ENCODE results near the gene OR8D1. TPM values are rescaled to one million over a fixed set of nuclear protein-coding genes. Genes with fewer than 3 reads are reported as not detected.
"Not testable (repeated sequence)": the region's sequence is repeated elsewhere in the genome, so short reads cannot be mapped to it uniquely, and the experiment has no call there.

The OR8D1 gene
- total RNA-seq, 1 donor from 2014 or later, result not detected

- intact Hi-C loops (cut with DNase I), result no loop called here
- DNase-seq, result no peak
- no peak for ATAC-seq (ENCODE audit: poor library complexity)
Measured at GRCh38 chr11:124297921-124298320, 15.8 kb downstream of the OR8D1 start.

GRCh38 chr11:124296016-124296415 lies 17.7 kb downstream of the OR8D1 start:
- intact Hi-C loops (cut with DNase I), result no loop called here
- ATAC-seq (ENCODE audit: poor library complexity), result no peak
- no peak for DNase-seq

- ATAC-seq (ENCODE audit: poor library complexity) (no peak), DNase-seq (no peak)
- intact Hi-C loops (cut with DNase I), result no loop called here
Measured at GRCh38 chr11:124294687-124295086, 19.1 kb downstream of the OR8D1 start.

DNA sequence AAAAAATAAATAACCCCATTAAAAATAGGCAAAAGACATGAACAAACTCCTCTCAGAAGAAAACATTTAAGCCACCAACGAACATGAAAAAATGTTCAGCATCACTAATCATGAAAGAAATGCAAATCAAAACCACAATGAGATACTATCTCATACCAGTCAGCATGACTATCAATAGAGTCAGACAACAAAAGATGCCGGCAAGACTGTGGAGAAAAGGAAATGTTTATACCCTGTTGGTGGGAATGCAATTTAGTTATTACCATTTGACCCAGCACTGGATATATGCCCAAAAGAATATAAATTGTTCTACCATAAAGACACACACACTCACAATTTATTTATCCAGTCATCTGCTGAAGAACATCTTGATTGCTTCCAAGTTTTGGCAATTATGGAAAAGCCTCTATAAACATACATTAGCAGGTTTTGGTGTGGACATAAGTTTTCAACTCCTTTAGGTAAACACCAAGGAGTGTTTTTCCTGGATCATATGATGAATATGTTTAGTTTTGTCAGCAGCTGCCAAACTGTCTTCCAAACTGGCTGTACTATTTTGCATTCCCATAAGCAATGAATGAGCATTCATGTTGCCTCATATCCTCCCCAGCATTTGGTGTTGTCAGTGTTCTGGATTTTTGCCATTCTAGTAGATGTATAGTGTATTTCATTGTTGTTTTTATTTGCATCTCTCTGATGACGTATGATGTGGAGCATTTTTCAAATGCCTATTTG lies 28.0 kb downstream of the OR8D1 start:
- intact Hi-C loops (cut with DNase I), result no loop called here
- ATAC-seq (ENCODE audit: poor library complexity), result no peak
- DNase-seq, result no peak

DNA sequence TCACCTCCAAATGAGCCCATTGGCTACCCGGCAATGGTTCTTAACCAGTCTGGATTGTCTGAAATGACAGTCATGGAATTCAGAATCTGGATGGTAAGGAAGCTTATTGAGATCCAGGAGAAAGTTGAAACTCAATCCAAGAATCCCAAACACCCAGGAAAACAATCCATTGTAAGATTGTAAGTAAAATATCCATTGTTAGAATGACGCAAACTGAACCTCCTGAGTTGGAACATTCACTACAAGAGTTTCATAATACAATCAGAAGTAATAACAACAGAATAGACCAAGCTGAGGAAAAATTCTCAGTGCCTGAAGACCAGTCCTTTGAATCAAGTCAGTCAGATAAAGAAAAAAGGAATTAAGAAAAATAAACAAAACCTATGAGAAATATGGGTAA lies 35.5 kb downstream of the OR8D1 start:
- no peak for ATAC-seq (ENCODE audit: poor library complexity)
- intact Hi-C loops (cut with DNase I), result no loop called here

GRCh38 chr11:124277804-124278203 lies 35.9 kb downstream of the OR8D1 start:
- intact Hi-C loops (cut with DNase I), result no loop called here
- DNase-seq (no peak), ATAC-seq (ENCODE audit: poor library complexity) (no peak)

More for the DNA sequence above, 35.5 kb downstream of the OR8D1 start:
- DNase-seq, result no peak

- ATAC-seq (ENCODE audit: poor library complexity) (no peak), DNase-seq (no peak)
- intact Hi-C loops (cut with DNase I), result no loop called here
Measured at GRCh38 chr11:124277207-124277606, 36.5 kb downstream of the OR8D1 start.

GRCh38 chr11:124276081-124276480 lies 37.7 kb downstream of the OR8D1 start:
- intact Hi-C loops (cut with DNase I), result no loop called here
- ATAC-seq (ENCODE audit: poor library complexity), result no peak

GRCh38 chr11:124274000-124274399 lies 39.7 kb downstream of the OR8D1 start:
- ATAC-seq (ENCODE audit: poor library complexity), result no peak
- intact Hi-C loops (cut with DNase I), result no loop called here
- no peak for DNase-seq

More at GRCh38 chr11:124276081-124276480, 37.7 kb downstream of the OR8D1 start:
- no peak for DNase-seq

DNA sequence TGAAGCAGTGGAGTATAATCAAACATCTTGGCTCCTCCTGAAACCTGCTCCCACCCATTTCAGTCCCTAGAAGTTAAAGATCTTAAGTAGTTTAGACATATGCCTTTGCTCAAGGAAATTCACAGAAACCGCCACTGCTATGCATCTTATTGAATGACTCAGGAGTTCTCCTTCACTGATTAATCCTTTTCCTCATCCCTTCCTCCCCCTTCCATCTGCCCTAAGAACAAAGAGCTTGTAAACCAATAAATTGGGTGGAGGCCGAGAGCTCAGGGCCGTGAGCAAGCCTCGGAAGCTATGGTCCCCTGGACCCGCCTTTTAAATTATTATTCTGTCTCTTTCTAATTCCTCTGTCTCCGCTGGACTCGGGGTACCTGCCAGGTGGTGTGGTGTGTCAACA lies 42.9 kb downstream of the OR8D1 start:
- ATAC-seq (ENCODE audit: poor library complexity); DNase-seq; intact Hi-C loops (cut with DNase I): not testable (repeated sequence)

- intact Hi-C loops (cut with DNase I); ATAC-seq (ENCODE audit: poor library complexity); DNase-seq: not testable (repeated sequence)
Measured at GRCh38 chr11:124265041-124265440, 48.7 kb downstream of the OR8D1 start.

DNA sequence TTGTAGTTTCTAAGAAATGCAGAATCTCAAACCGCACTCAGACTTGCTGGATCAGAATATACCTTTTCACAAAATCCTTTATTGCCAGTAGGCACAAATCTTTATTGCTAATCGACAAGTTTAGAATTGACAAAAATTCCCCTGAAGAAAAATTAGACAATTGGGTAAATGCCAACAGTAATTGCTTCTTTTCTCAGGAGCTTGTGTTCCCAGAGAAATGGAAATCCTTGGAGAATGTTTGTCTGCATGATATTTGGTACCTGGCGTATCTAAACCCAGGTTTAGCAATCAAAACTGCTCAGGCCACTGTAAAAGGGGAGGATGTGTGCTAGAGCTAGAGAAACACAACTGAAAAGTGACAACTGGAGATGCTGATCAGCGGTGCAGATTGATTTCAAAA lies 57.7 kb downstream of the OR8D1 start, which contains the start of gene OR8G5:
Gene OR8G5 (plus strand): TSS at position 301 of the 400 bp plus-strand sequence. CDS start 8,556 bp downstream, outside the sequence.
- ATAC-seq (ENCODE audit: poor library complexity), result no peak
- intact Hi-C loops (cut with DNase I), result no loop called here
- DNase-seq, result no peak

Other genes starting within 250 kb of the OR8D1 start
- 3.5 TPM for gene VWA5A, start 198.5 kb downstream of the OR8D1 start, total RNA-seq
- gene OR10D3, start 130.6 kb downstream of the OR8D1 start, total RNA-seq, result not detected
- gene OR8G1, start 72.9 kb downstream of the OR8D1 start, total RNA-seq, result not detected
- gene OR8G5, start 57.6 kb downstream of the OR8D1 start, total RNA-seq, result not detected
- gene OR8D2, start 6.2 kb upstream of the OR8D1 start, total RNA-seq, result not detected
- gene OR8B2, start 70.5 kb upstream of the OR8D1 start, total RNA-seq, result not detected
- gene OR8B3, start 85.1 kb upstream of the OR8D1 start, total RNA-seq, result not detected
- not detected for gene OR8B4, start 110.9 kb upstream of the OR8D1 start, total RNA-seq
- not detected for gene OR8B8, start 131.7 kb upstream of the OR8D1 start, total RNA-seq
- not detected for gene OR8B12, start 229.7 kb upstream of the OR8D1 start, total RNA-seq

Data from Right ventricle myocardium superior (tissue), 1 donor.